ENCODE measurements around the gene NHLH2. TPM values are rescaled to one million over a fixed set of nuclear protein-coding genes. Genes with fewer than 3 reads are reported as not detected.
A peak's percentile ranks its signal among the peaks of the same experiment; 100 is the strongest.

The NHLH2 gene
- total and polyA plus RNA-seq, 11 donors: not detected

- Histone ChIP-seq H3K4me1 (peaks cover 0 to 6% (median 0%) of the 10 kb centered on the region in 12 donors), H3K27me3 (peaks cover 0 to 12% (median 0%) of the 10 kb centered on the region in 9 donors), H3K36me3 (no peaks in the 10 kb centered on the region), H3K4me3 (no peak overlapping the region), H3K9me3 (peaks cover 0 to under 1% (median 0%) of the 10 kb centered on the region in 12 donors), H3K27ac (no peak overlapping the region)
- DNase-seq: peak in 1 of 5 donors; percentile 43
- TF ChIP-seq POLR2A (IDR thresholded peaks at IDR 0.05) (no peak), CTCF (IDR thresholded peaks at IDR 0.05) (no peak)
- ATAC-seq: peak; percentile 64 to 76 (median 74)
- intact Hi-C loops (cut with DNase I): no loop called here
- WGBS, 4 donors: 13 to 21% (median 19%) methylated on average over 9 of the region's 9 CpGs
Measured at GRCh38 chr1:115793162-115793561, 47.8 kb downstream of the NHLH2 start.

GRCh38 chr1:115791816-115792215 lies 49.1 kb downstream of the NHLH2 start:
- peaks cover 0 to 6% (median 0%) of the 10 kb centered on the region in 12 donors for H3K4me1 ChIP-seq
- no peak for ATAC-seq
- H3K4me3 ChIP-seq: no peak overlapping the region
- no peak for DNase-seq
- no peaks in the 10 kb centered on the region for H3K36me3 ChIP-seq
- peaks cover 0 to 10% (median 0%) of the 10 kb centered on the region in 12 donors for H3K9me3 ChIP-seq
- 83 to 92% (median 91%) methylated on average over 3 of the region's 3 CpGs for WGBS, 4 donors
- no peak for TF ChIP-seq CTCF (IDR thresholded peaks at IDR 0.05)
- TF ChIP-seq POLR2A (IDR thresholded peaks at IDR 0.05): no peak
- no peak overlapping the region for H3K27ac ChIP-seq
- intact Hi-C loops (cut with DNase I): no loop called here
- H3K27me3 ChIP-seq: peaks cover 0 to 12% (median 0%) of the 10 kb centered on the region in 9 donors

GRCh38 chr1:115790846-115791245 lies 50.1 kb downstream of the NHLH2 start:
- intact Hi-C loops (cut with DNase I): no loop called here

GRCh38 chr1:115790356-115790755 lies 50.6 kb downstream of the NHLH2 start:
- DNase-seq: no peak
- Histone ChIP-seq H3K27ac (no peak overlapping the region), H3K4me3 (no peak overlapping the region), H3K9me3 (peaks cover 0 to 10% (median 0%) of the 10 kb centered on the region in 12 donors), H3K27me3 (peaks cover 0 to 5% (median 0%) of the 10 kb centered on the region in 9 donors), H3K36me3 (no peaks in the 10 kb centered on the region), H3K4me1 (peaks cover 0 to 6% (median 0%) of the 10 kb centered on the region in 12 donors)
- no peak for ATAC-seq
- TF ChIP-seq CTCF (IDR thresholded peaks at IDR 0.05) (no peak), POLR2A (IDR thresholded peaks at IDR 0.05) (no peak)
- WGBS, 4 donors: 45 to 63% (median 55%) methylated on average over 3 of the region's 3 CpGs
- intact Hi-C loops (cut with DNase I): no loop called here

More at GRCh38 chr1:115790846-115791245, 50.1 kb downstream of the NHLH2 start:
- no peak for DNase-seq
- Histone ChIP-seq H3K4me3 (no peak overlapping the region), H3K27me3 (peaks cover 0 to 6% (median 0%) of the 10 kb centered on the region in 9 donors), H3K36me3 (no peaks in the 10 kb centered on the region), H3K4me1 (peaks cover 0 to 6% (median 0%) of the 10 kb centered on the region in 12 donors), H3K27ac (no peak overlapping the region), H3K9me3 (peaks cover 0 to 10% (median 0%) of the 10 kb centered on the region in 12 donors)
- no peak for TF ChIP-seq POLR2A (IDR thresholded peaks at IDR 0.05)
- TF ChIP-seq CTCF (IDR thresholded peaks at IDR 0.05): no peak
- no peak for ATAC-seq
- 71 to 82% (median 76%) methylated on average over 6 of the region's 6 CpGs for whole genome bisulfite sequencing, 4 donors

Other genes with a start within 250 kb of the NHLH2 start
- 10 to 100 TPM in 1 of 9 donors, 1 to 10 TPM in 8; 6.2 to 11.5 (median 8.2) TPM for gene VANGL1, start 199.2 kb downstream of the NHLH2 start, total RNA-seq
- 1 to 10 TPM; 1.4 to 4.4 TPM for gene VANGL1, start 199.2 kb downstream of the NHLH2 start, polyA plus RNA-seq
- 1,000 to 10,000 TPM in 5 of 9 donors, 100 to 1,000 TPM in 4; 700 to 1,692 (median 1,156) TPM for gene CASQ2, start 72.4 kb downstream of the NHLH2 start, total RNA-seq
- gene CASQ2, start 72.4 kb downstream of the NHLH2 start, polyA plus RNA-seq: 100 to 1,000 TPM; 444 to 563 TPM
- 1 to 10 TPM; 5.2 to 9.4 (median 8.1) TPM for gene SLC22A15, start 135.4 kb upstream of the NHLH2 start, total RNA-seq
- gene SLC22A15, start 135.4 kb upstream of the NHLH2 start, polyA plus RNA-seq: 1 to 10 TPM; 2.7 to 4.1 TPM

All from heart left ventricle (tissue), 16 donors.